OCI-LY3 (cell line): ENCODE data around the gene HMGA1.

Experiments
- H2AFZ ChIP-seq: fragments of 200-600, 300-600 bp; shearing (Covaris generic); 2 replicates; pipeline ENCODE4 v1.6.0; 2014; ENCODE audit warnings: antibody characterized with exemption, low read depth, low read length
- H3K27ac ChIP-seq: fragments of 200-600, 300-600 bp; sonication (generic); 2 replicates; pipeline ENCODE4 v1.5.1; 2014; ENCODE audit warnings: mild to moderate bottlenecking, low read length, moderate library complexity, mixed read lengths
- H3K27me3 ChIP-seq: fragments of 200-600, 300-600 bp; sonication (generic); 2 replicates; pipeline ENCODE4 v1.6.1; 2014; ENCODE audit warnings: low read depth, low read length, mixed read lengths
- H3K36me3 ChIP-seq: fragments of 200-600, 300-600 bp; sonication (generic); replicated peaks from 2 replicates; pipeline ENCODE3; 2014; ENCODE audit warnings: low read depth, low read length, mixed read lengths
- H3K4me1 ChIP-seq: fragments of 300-600, 200-600 bp; sonication (generic); 2 replicates; pipeline ENCODE4 v1.6.1; 2014; ENCODE audit warnings: low read length, mixed read lengths
- H3K4me2 ChIP-seq: fragments of 200-600, 300-600 bp; sonication (generic); 2 replicates; pipeline ENCODE4 v1.6.1; 2014; ENCODE audit warnings: low read length, mixed read lengths
- H3K4me3 ChIP-seq: fragments of 300-600, 200-600 bp; sonication (generic); 2 replicates; pipeline ENCODE4 v1.5.1; 2014; ENCODE audit warnings: antibody characterized with exemption, mild to moderate bottlenecking, low read length, moderate library complexity
- H3K79me2 ChIP-seq: fragments of 300-600, 200-600 bp; shearing (Covaris generic); 2 replicates; pipeline ENCODE4 v1.6.1; 2014; ENCODE audit warnings: mild to moderate bottlenecking, low read length, mixed read lengths
- H3K9ac ChIP-seq: fragments of 300-600, 200-600 bp; shearing (Covaris generic); 2 replicates; pipeline ENCODE4 v1.6.0; 2014; ENCODE audit warnings: mild to moderate bottlenecking, low read length, moderate library complexity
- H3K9me3 ChIP-seq: fragments of 200-600, 300-600 bp; shearing (Covaris generic); 2 replicates; pipeline ENCODE4 v1.6.1; 2014; ENCODE audit warnings: low read length, mixed read lengths; ENCODE audit not compliant: insufficient read depth
- H4K20me1 ChIP-seq: fragments of 200-600, 300-600 bp; sonication (generic); 2 replicates; pipeline ENCODE4 v1.6.1; 2016; ENCODE audit warnings: low read length, mixed read lengths; ENCODE audit not compliant: insufficient read depth
- CTCF ChIP-seq: fragments of 200-600, 300-600 bp; sonication (generic); IDR thresholded peaks from 2 replicates; pipeline ENCODE4 v1.5.1; 2014; ENCODE audit warnings: antibody characterized with exemption, low read length, low read depth
- EZH2phosphoT487 ChIP-seq: fragments of 200-600 bp; shearing (Covaris generic); IDR thresholded peaks from 2 replicates; pipeline ENCODE4 v1.6.1; 2018; ENCODE audit warnings: antibody characterized with exemption, mixed run types, low read depth

Gene HMGA1

GRCh38 chr6:34276191-34276590 is 39.5 kb downstream of the HMGA1 start:
- no peak for TF ChIP-seq CTCF
- TF ChIP-seq EZH2phosphoT487, result no peak

GRCh38 chr6:34276881-34277762 is 40.4 kb downstream of the HMGA1 start:
- no peaks in the 10 kb centered on the region for H3K36me3 ChIP-seq
- no peak overlapping the region for H3K27ac ChIP-seq
- H3K4me3 ChIP-seq, result no peak overlapping the region
- H2AFZ ChIP-seq, result no peak overlapping the region
- no peaks in the 10 kb centered on the region for H3K9me3 ChIP-seq
- no peak for TF ChIP-seq CTCF
- no peak for TF ChIP-seq EZH2phosphoT487
- H3K4me2 ChIP-seq, result no peak overlapping the region
- no peaks in the 10 kb centered on the region for H3K79me2 ChIP-seq
- no peaks in the 10 kb centered on the region for H3K27me3 ChIP-seq
- H3K4me1 ChIP-seq, result peaks cover 11% of the 10 kb centered on the region
- no peak overlapping the region for H3K9ac ChIP-seq
- no peaks in the 10 kb centered on the region for H4K20me1 ChIP-seq

More at GRCh38 chr6:34276191-34276590, 39.5 kb downstream of the HMGA1 start:
- H3K9ac ChIP-seq, result no peak overlapping the region
- H3K4me1 ChIP-seq, result peaks cover 14% of the 10 kb centered on the region
- H3K4me2 ChIP-seq, result no peak overlapping the region
- no peak overlapping the region for H3K27ac ChIP-seq
- H4K20me1 ChIP-seq, result no peaks in the 10 kb centered on the region
- H3K36me3 ChIP-seq, result no peaks in the 10 kb centered on the region
- H2AFZ ChIP-seq, result no peak overlapping the region
- H3K4me3 ChIP-seq, result no peak overlapping the region
- no peaks in the 10 kb centered on the region for H3K27me3 ChIP-seq
- H3K9me3 ChIP-seq, result no peaks in the 10 kb centered on the region
- H3K79me2 ChIP-seq, result no peaks in the 10 kb centered on the region

- H3K9me3 ChIP-seq, result no peaks in the 10 kb centered on the region
- H2AFZ ChIP-seq, result no peak overlapping the region
- no peak for TF ChIP-seq EZH2phosphoT487
- TF ChIP-seq CTCF, result no peak
- H3K9ac ChIP-seq, result no peak overlapping the region
- H3K79me2 ChIP-seq, result no peaks in the 10 kb centered on the region
- H3K36me3 ChIP-seq, result no peaks in the 10 kb centered on the region
- H3K4me3 ChIP-seq, result no peak overlapping the region
- H3K4me2 ChIP-seq, result no peak overlapping the region
- peaks cover 9% of the 10 kb centered on the region for H3K4me1 ChIP-seq
- H4K20me1 ChIP-seq, result no peaks in the 10 kb centered on the region
- H3K27me3 ChIP-seq, result no peaks in the 10 kb centered on the region
- no peak overlapping the region for H3K27ac ChIP-seq
Observed at GRCh38 chr6:34277763-34278112, 41.1 kb downstream of the HMGA1 start.

GRCh38 chr6:34278833-34279232 is 42.2 kb downstream of the HMGA1 start:
- H3K27ac ChIP-seq, result no peak overlapping the region
- H2AFZ ChIP-seq, result no peak overlapping the region
- H3K9ac ChIP-seq, result no peak overlapping the region
- no peaks in the 10 kb centered on the region for H3K27me3 ChIP-seq
- no peaks in the 10 kb centered on the region for H3K9me3 ChIP-seq
- peaks cover under 1% of the 10 kb centered on the region for H3K4me1 ChIP-seq
- no peak for TF ChIP-seq EZH2phosphoT487
- no peak for TF ChIP-seq CTCF
- H4K20me1 ChIP-seq, result no peaks in the 10 kb centered on the region
- no peaks in the 10 kb centered on the region for H3K36me3 ChIP-seq
- no peak overlapping the region for H3K4me2 ChIP-seq
- no peaks in the 10 kb centered on the region for H3K79me2 ChIP-seq
- no peak overlapping the region for H3K4me3 ChIP-seq
